ENCODE data around the gene LYRM2. TPM values are rescaled to one million over a fixed set of nuclear protein-coding genes. Genes with fewer than 3 reads are reported as not detected.
A peak's percentile ranks its signal among the peaks of the same experiment; 100 is the strongest.
"Not testable (repeated sequence)": the region's sequence is repeated elsewhere in the genome, so short reads cannot be mapped to it uniquely, and the experiment has no call there.

Gene LYRM2
- total RNA-seq, 5 donors from 2014 or later (not counting 1 experiment from before 2014, with no cell fraction given) = 18.9 to 27.0 (median 23.5) TPM

- POLR2A ChIA-PET = interaction anchor here (0.6 kb wide), 2 partner anchors 313 to 550 kb away, joined by 8 to 9 read pairs; no protein-coding TSS in a partner anchor
- Mint-ChIP-seq H3K27me3 (no peaks in the 10 kb centered on the region), H3K9me3 (no peaks in the 10 kb centered on the region), H3K27ac (peak overlapping the region in 1 of 2 donors; percentile 1), H3K4me1 (peaks cover 30 to 37% (median 32%) of the 10 kb centered on the region in 3 donors), H3K4me3 (no peak overlapping the region), H3K36me3 (peaks cover 32% of the 10 kb centered on the region)
- Histone ChIP-seq H3K27ac (ENCODE audit: low read length) (no peak overlapping the region), H3K27me3 (replicated peaks in 1 of 2; ENCODE audit: control insufficient read depth in 2 of 2, extremely low read depth in 1 of 2, insufficient read depth in 2 of 2, low read length in 1 of 2) (no peaks in the 10 kb centered on the region), H3K9me3 (no peaks in the 10 kb centered on the region), H3K36me3 (ENCODE audit: control insufficient read depth in 2 of 2, extremely low read depth in 1 of 2, insufficient read depth in 1 of 2, low read length in 1 of 2) (peaks cover 2 to 38% of the 10 kb centered on the region in 2 donors), H3K4me3 (ENCODE audit: control insufficient read depth in 1 of 2, extremely low read depth in 1 of 2, low read length in 1 of 2) (no peak overlapping the region), H3K4me1 (ENCODE audit: control insufficient read depth in 1 of 2, extremely low read depth in 1 of 2, insufficient read depth in 2 of 2, low read length in 2 of 2) (peaks cover 4 to 15% of the 10 kb centered on the region in 2 experiments)
- ATAC-seq (replicated peaks in 1 of 4) (no peak), DNase-seq (no peak)
- CTCF ChIA-PET = interaction anchor here (0.6 to 1.6 kb wide), 2 partner anchors 269 to 657 kb away, joined by 3 read pairs; no protein-coding TSS in a partner anchor
- WGBS (ENCODE audit: insufficient coverage) = 90% methylated on average over 2 of the region's 4 CpGs
Observed at GRCh38 chr6:89640804-89641203, 2.3 kb upstream of the LYRM2 start.

- ChIA-PET POLR2A (interaction anchor here (0.5 to 1.8 kb wide), 4 partner anchors 23 to 558 kb away, joined by 3 to 8 read pairs (median 4); partner anchors contain the start of gene PNRC1 (in 1 of the 2)), CTCF (interaction anchor here in 1 of 2 donors (1.2 to 1.6 kb wide), 3 partner anchors 205 to 287 kb away, joined by 3 to 5 read pairs (median 4); partner anchors contain the start of gene ANKRD6)
- Histone ChIP-seq H3K9me3 (no peaks in the 10 kb centered on the region), H3K27me3 (replicated peaks in 1 of 2; ENCODE audit: control insufficient read depth in 2 of 2, extremely low read depth in 1 of 2, insufficient read depth in 2 of 2, low read length in 1 of 2) (no peaks in the 10 kb centered on the region), H3K27ac (ENCODE audit: low read length) (peak overlapping the region; percentile 96), H3K36me3 (ENCODE audit: control insufficient read depth in 2 of 2, extremely low read depth in 1 of 2, insufficient read depth in 1 of 2, low read length in 1 of 2) (peaks cover under 1 to 20% of the 10 kb centered on the region in 2 donors), H3K4me1 (ENCODE audit: control insufficient read depth in 1 of 2, extremely low read depth in 1 of 2, insufficient read depth in 2 of 2, low read length in 2 of 2) (peaks cover 4 to 15% of the 10 kb centered on the region in 2 experiments), H3K4me3 (ENCODE audit: control insufficient read depth in 1 of 2, extremely low read depth in 1 of 2, low read length in 1 of 2) (peak overlapping the region; percentile 92 to 95)
- Mint-ChIP-seq H3K27me3 (no peaks in the 10 kb centered on the region), H3K4me3 (peak overlapping the region; percentile 97 to 98 (median 97)), H3K36me3 (peaks cover 33% of the 10 kb centered on the region), H3K4me1 (peaks cover 30 to 40% (median 36%) of the 10 kb centered on the region in 3 donors), H3K9me3 (no peaks in the 10 kb centered on the region), H3K27ac (peak overlapping the region; percentile 96 to 99)
- ATAC-seq (replicated peaks in 1 of 4) = peak in 2 of 4 experiments; percentile 4 to 10
- WGBS (ENCODE audit: insufficient coverage) = 3% methylated on average over 4 of the region's 7 CpGs
- no peak for DNase-seq
Observed at GRCh38 chr6:89637960-89638319, 607 bp downstream of the LYRM2 start.

GRCh38 chr6:89636412-89636811 lies 2.1 kb downstream of the LYRM2 start:
- DNase-seq; ATAC-seq (replicated peaks in 1 of 4); H3K27me3 Mint-ChIP-seq; H3K9me3 ChIP-seq; H3K9me3 Mint-ChIP-seq; H3K4me3 ChIP-seq (ENCODE audit: control insufficient read depth in 1 of 2, extremely low read depth in 1 of 2, low read length in 1 of 2); POLR2A ChIA-PET; H3K27me3 ChIP-seq (replicated peaks in 1 of 2; ENCODE audit: control insufficient read depth in 2 of 2, extremely low read depth in 1 of 2, insufficient read depth in 2 of 2, low read length in 1 of 2); H3K27ac ChIP-seq (ENCODE audit: low read length): not testable (repeated sequence)
- WGBS (ENCODE audit: insufficient coverage) = no CpG with 5 or more reads among the region's 3 CpGs
- peaks cover 30 to 40% (median 36%) of the 10 kb centered on the region in 3 donors for H3K4me1 Mint-ChIP-seq
- peaks cover 32% of the 10 kb centered on the region for H3K36me3 Mint-ChIP-seq
- CTCF ChIA-PET = interaction anchor here in 1 of 2 donors (0.7 kb wide), 1 partner anchor 648 kb away, joined by 8 read pairs; no protein-coding TSS in a partner anchor
- peak overlapping the region in 1 of 2 donors; percentile 11 for H3K27ac Mint-ChIP-seq
- H3K4me1 ChIP-seq (ENCODE audit: control insufficient read depth in 1 of 2, extremely low read depth in 1 of 2, insufficient read depth in 2 of 2, low read length in 2 of 2) = peaks cover 4 to 15% of the 10 kb centered on the region in 2 experiments
- peak overlapping the region in 1 of 3 donors; percentile 21 for H3K4me3 Mint-ChIP-seq
- H3K36me3 ChIP-seq (ENCODE audit: control insufficient read depth in 2 of 2, extremely low read depth in 1 of 2, insufficient read depth in 1 of 2, low read length in 1 of 2) = peaks cover 0 to 12% of the 10 kb centered on the region in 2 donors

GRCh38 chr6:89630488-89630887 lies 8.1 kb downstream of the LYRM2 start:
- ChIA-PET CTCF (interaction anchor here (0.6 to 1.4 kb wide), 2 partner anchors 258 to 941 kb away, joined by 4 read pairs; no protein-coding TSS in a partner anchor), POLR2A (no interaction called here)
- Histone ChIP-seq H3K4me1 (ENCODE audit: control insufficient read depth in 1 of 2, extremely low read depth in 1 of 2, insufficient read depth in 2 of 2, low read length in 2 of 2) (no peaks in the 10 kb centered on the region), H3K36me3 (ENCODE audit: control insufficient read depth in 2 of 2, extremely low read depth in 1 of 2, insufficient read depth in 1 of 2, low read length in 1 of 2) (peaks cover 0 to 6% of the 10 kb centered on the region in 2 donors), H3K27ac (ENCODE audit: low read length) (no peak overlapping the region), H3K27me3 (replicated peaks in 1 of 2; ENCODE audit: control insufficient read depth in 2 of 2, extremely low read depth in 1 of 2, insufficient read depth in 2 of 2, low read length in 1 of 2) (no peaks in the 10 kb centered on the region), H3K9me3 (no peaks in the 10 kb centered on the region), H3K4me3 (ENCODE audit: control insufficient read depth in 1 of 2, extremely low read depth in 1 of 2, low read length in 1 of 2) (no peak overlapping the region)
- Mint-ChIP-seq H3K4me3 (no peak overlapping the region), H3K36me3 (peaks cover 21% of the 10 kb centered on the region), H3K27me3 (no peaks in the 10 kb centered on the region), H3K4me1 (peaks cover 0 to under 1% (median 0%) of the 10 kb centered on the region in 3 donors), H3K27ac (no peak overlapping the region), H3K9me3 (no peaks in the 10 kb centered on the region)
- WGBS (ENCODE audit: insufficient coverage) = 85% methylated on average over 9 of the region's 9 CpGs
- no peak for ATAC-seq (replicated peaks in 1 of 4)
- no peak for DNase-seq

GRCh38 chr6:89623749-89624148 lies 14.8 kb downstream of the LYRM2 start:
- no peak for ATAC-seq (replicated peaks in 1 of 4)
- no peaks in the 10 kb centered on the region for H3K4me1 ChIP-seq (ENCODE audit: control insufficient read depth in 1 of 2, extremely low read depth in 1 of 2, insufficient read depth in 2 of 2, low read length in 2 of 2)
- Mint-ChIP-seq H3K4me1 (no peaks in the 10 kb centered on the region), H3K9me3 (no peaks in the 10 kb centered on the region), H3K36me3 (peaks cover 15% of the 10 kb centered on the region), H3K27me3 (no peaks in the 10 kb centered on the region), H3K4me3 (no peak overlapping the region), H3K27ac (no peak overlapping the region)
- H3K27me3 ChIP-seq (replicated peaks in 1 of 2; ENCODE audit: control insufficient read depth in 2 of 2, extremely low read depth in 1 of 2, insufficient read depth in 2 of 2, low read length in 1 of 2) = no peaks in the 10 kb centered on the region
- peaks cover 0 to 3% of the 10 kb centered on the region in 2 donors for H3K36me3 ChIP-seq (ENCODE audit: control insufficient read depth in 2 of 2, extremely low read depth in 1 of 2, insufficient read depth in 1 of 2, low read length in 1 of 2)
- ChIA-PET CTCF (no interaction called here), POLR2A (no interaction called here)
- H3K27ac ChIP-seq (ENCODE audit: low read length) = no peak overlapping the region
- no peaks in the 10 kb centered on the region for H3K9me3 ChIP-seq
- H3K4me3 ChIP-seq (ENCODE audit: control insufficient read depth in 1 of 2, extremely low read depth in 1 of 2, low read length in 1 of 2) = no peak overlapping the region
- DNase-seq = no peak
- 80% methylated on average over 5 of the region's 8 CpGs for WGBS (ENCODE audit: insufficient coverage)

GRCh38 chr6:89619567-89619966 lies 19.0 kb downstream of the LYRM2 start:
- Histone ChIP-seq H3K27ac (ENCODE audit: low read length) (no peak overlapping the region), H3K27me3 (replicated peaks in 1 of 2; ENCODE audit: control insufficient read depth in 2 of 2, extremely low read depth in 1 of 2, insufficient read depth in 2 of 2, low read length in 1 of 2) (no peaks in the 10 kb centered on the region), H3K36me3 (ENCODE audit: control insufficient read depth in 2 of 2, extremely low read depth in 1 of 2, insufficient read depth in 1 of 2, low read length in 1 of 2) (peaks cover 0 to 3% of the 10 kb centered on the region in 2 donors), H3K4me3 (ENCODE audit: control insufficient read depth in 1 of 2, extremely low read depth in 1 of 2, low read length in 1 of 2) (no peak overlapping the region), H3K4me1 (ENCODE audit: control insufficient read depth in 1 of 2, extremely low read depth in 1 of 2, insufficient read depth in 2 of 2, low read length in 2 of 2) (no peaks in the 10 kb centered on the region), H3K9me3 (no peaks in the 10 kb centered on the region)
- DNase-seq (no peak), ATAC-seq (replicated peaks in 1 of 4) (no peak)
- Mint-ChIP-seq H3K4me1 (no peaks in the 10 kb centered on the region), H3K9me3 (no peaks in the 10 kb centered on the region), H3K4me3 (no peak overlapping the region), H3K36me3 (peaks cover 17% of the 10 kb centered on the region), H3K27me3 (no peaks in the 10 kb centered on the region), H3K27ac (no peak overlapping the region)
- ChIA-PET CTCF (no interaction called here), POLR2A (no interaction called here)
- 80% methylated on average over 1 of the region's 6 CpGs for WGBS (ENCODE audit: insufficient coverage)
